Osteoblast (primary cell): ENCODE measurements around the gene ADGRG3. TPM values are rescaled to one million over a fixed set of nuclear protein-coding genes. Genes with fewer than 3 reads are reported as not detected.

Experiments
- DNase-seq: peaks from one replicate; pipeline ENCODE4 v3.0.0; 2011; ENCODE audit warnings: low spot score, mixed read lengths; ENCODE audit not compliant: insufficient read length; ENCODE audit errors: missing footprints
- H2AFZ ChIP-seq: 2 replicates; pipeline ENCODE4 v1.6.0; 2011; ENCODE audit warnings: mild to moderate bottlenecking, low read length
- H3K27ac ChIP-seq: 2 replicates; pipeline ENCODE4 v1.5.1; 2011; ENCODE audit warnings: mild to moderate bottlenecking, low read depth, low read length, moderate library complexity
- H3K27me3 ChIP-seq: 2 replicates; pipeline ENCODE4 v1.6.0; 2012; ENCODE audit warnings: mild to moderate bottlenecking, control low read depth, inconsistent platforms, low read length, moderate library complexity; ENCODE audit not compliant: insufficient read depth
- H3K36me3 ChIP-seq: 2 replicates; pipeline ENCODE4 v1.5.1; 2011; ENCODE audit warnings: mild to moderate bottlenecking, low read length, control low read depth, moderate library complexity; ENCODE audit not compliant: insufficient read depth
- H3K4me1 ChIP-seq: 2 replicates; pipeline ENCODE4 v1.5.1; 2011; ENCODE audit warnings: mild to moderate bottlenecking, low read length, control low read depth, moderate library complexity; ENCODE audit not compliant: insufficient read depth
- H3K4me2 ChIP-seq: 2 replicates; pipeline ENCODE4 v1.6.0; 2011; ENCODE audit warnings: mild to moderate bottlenecking, low read length; ENCODE audit not compliant: insufficient read depth
- H3K4me3 ChIP-seq: fragments of 200-600 bp; sonication (generic); 3 replicates; pipeline ENCODE4 v1.5.1; 2012; ENCODE audit warnings: mild to moderate bottlenecking, low read length, inconsistent platforms; ENCODE audit not compliant: insufficient read depth
- H3K79me2 ChIP-seq: 2 replicates; pipeline ENCODE4 v1.6.0; 2012; ENCODE audit warnings: mild to moderate bottlenecking, low read length, control low read depth, inconsistent platforms; ENCODE audit not compliant: insufficient read depth
- H3K9me3 ChIP-seq: 2 replicates; pipeline ENCODE4 v1.5.1; 2011; ENCODE audit warnings: low read depth, low read length, control low read depth
- H4K20me1 ChIP-seq: 2 replicates; pipeline ENCODE4 v1.6.0; 2012; ENCODE audit warnings: mild to moderate bottlenecking, low read length, control low read depth; ENCODE audit not compliant: insufficient read depth
- total RNA-seq: library from RNA; depleted of rRNA; stranded (reverse); fragments of >200 nt; gene quantifications from 2 replicates; pipeline ENCODE4 v1.2.3, GENCODE V29; 2012
- TF ChIP-seq, protein P1 (sequence below): IDR thresholded peaks from 2 replicates; pipeline ENCODE4 v1.5.1; 2011; ENCODE audit warnings: mild to moderate bottlenecking, low read depth, low read length, moderate library complexity; ENCODE audit errors: extremely low read depth

Gene ADGRG3
- total RNA-seq, 1 donor: not detected

DNA sequence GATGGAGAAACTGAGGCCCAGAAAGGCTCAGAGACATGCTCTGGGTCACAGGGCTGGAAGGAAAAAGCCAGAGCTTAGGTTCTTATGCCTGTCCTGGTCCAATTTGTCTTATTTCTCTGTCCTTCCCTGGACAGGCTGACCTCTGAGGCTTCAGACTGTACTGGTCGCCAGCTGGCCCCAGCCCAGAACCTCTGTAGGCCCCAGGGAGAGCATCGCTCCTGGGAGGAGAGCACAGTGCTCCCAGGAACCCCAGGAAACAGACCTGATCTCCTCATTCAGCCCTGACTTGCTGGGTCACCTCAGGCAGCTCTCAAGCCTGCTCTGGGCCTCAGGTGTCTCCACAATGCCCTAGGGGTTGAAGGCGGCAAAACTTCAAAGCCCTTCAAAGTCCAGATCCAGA, 31.4 kb downstream of the ADGRG3 start:
- TF ChIP-seq, protein P1, sequence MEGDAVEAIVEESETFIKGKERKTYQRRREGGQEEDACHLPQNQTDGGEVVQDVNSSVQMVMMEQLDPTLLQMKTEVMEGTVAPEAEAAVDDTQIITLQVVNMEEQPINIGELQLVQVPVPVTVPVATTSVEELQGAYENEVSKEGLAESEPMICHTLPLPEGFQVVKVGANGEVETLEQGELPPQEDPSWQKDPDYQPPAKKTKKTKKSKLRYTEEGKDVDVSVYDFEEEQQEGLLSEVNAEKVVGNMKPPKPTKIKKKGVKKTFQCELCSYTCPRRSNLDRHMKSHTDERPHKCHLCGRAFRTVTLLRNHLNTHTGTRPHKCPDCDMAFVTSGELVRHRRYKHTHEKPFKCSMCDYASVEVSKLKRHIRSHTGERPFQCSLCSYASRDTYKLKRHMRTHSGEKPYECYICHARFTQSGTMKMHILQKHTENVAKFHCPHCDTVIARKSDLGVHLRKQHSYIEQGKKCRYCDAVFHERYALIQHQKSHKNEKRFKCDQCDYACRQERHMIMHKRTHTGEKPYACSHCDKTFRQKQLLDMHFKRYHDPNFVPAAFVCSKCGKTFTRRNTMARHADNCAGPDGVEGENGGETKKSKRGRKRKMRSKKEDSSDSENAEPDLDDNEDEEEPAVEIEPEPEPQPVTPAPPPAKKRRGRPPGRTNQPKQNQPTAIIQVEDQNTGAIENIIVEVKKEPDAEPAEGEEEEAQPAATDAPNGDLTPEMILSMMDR: no peak
- no peaks in the 10 kb centered on the region for H3K9me3 ChIP-seq

DNA sequence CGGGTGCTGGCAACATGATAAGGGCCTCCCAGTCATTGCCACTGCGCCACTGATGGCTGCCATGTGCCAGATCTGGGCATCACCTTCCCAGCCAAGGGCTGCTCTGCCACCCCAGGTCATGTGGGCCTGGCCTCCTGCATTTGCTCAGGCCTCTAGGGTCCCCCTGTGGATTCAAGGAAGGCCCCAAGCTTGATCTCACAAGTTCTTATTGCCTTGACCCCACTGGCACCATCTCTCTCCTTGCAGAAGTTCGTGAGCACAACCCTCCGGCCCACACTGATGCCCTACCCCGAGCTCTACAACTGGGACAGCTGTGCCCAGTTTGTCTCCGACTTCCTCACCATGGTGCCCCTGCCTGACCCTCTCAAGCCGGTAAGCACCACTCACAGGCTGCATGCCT, 31.8 kb downstream of the ADGRG3 start:
- H3K79me2 ChIP-seq: no peaks in the 10 kb centered on the region
- H3K27me3 ChIP-seq: peaks cover 15% of the 10 kb centered on the region
- TF ChIP-seq, protein P1: no peak
- no peak for DNase-seq
- H3K4me3 ChIP-seq: no peak overlapping the region
- H3K4me1 ChIP-seq: no peaks in the 10 kb centered on the region
- no peak overlapping the region for H3K27ac ChIP-seq
- no peak overlapping the region for H3K4me2 ChIP-seq
- H3K9me3 ChIP-seq: no peaks in the 10 kb centered on the region
- H2AFZ ChIP-seq: no peak overlapping the region
- H4K20me1 ChIP-seq: no peaks in the 10 kb centered on the region
- no peaks in the 10 kb centered on the region for H3K36me3 ChIP-seq

More for the DNA sequence above, 31.4 kb downstream of the ADGRG3 start:
- peaks cover 11% of the 10 kb centered on the region for H3K27me3 ChIP-seq
- no peak for DNase-seq
- H3K4me3 ChIP-seq: no peak overlapping the region
- no peaks in the 10 kb centered on the region for H3K36me3 ChIP-seq
- no peaks in the 10 kb centered on the region for H4K20me1 ChIP-seq
- no peaks in the 10 kb centered on the region for H3K4me1 ChIP-seq
- H3K79me2 ChIP-seq: no peaks in the 10 kb centered on the region
- H3K4me2 ChIP-seq: no peak overlapping the region
- no peak overlapping the region for H2AFZ ChIP-seq
- no peak overlapping the region for H3K27ac ChIP-seq

DNA sequence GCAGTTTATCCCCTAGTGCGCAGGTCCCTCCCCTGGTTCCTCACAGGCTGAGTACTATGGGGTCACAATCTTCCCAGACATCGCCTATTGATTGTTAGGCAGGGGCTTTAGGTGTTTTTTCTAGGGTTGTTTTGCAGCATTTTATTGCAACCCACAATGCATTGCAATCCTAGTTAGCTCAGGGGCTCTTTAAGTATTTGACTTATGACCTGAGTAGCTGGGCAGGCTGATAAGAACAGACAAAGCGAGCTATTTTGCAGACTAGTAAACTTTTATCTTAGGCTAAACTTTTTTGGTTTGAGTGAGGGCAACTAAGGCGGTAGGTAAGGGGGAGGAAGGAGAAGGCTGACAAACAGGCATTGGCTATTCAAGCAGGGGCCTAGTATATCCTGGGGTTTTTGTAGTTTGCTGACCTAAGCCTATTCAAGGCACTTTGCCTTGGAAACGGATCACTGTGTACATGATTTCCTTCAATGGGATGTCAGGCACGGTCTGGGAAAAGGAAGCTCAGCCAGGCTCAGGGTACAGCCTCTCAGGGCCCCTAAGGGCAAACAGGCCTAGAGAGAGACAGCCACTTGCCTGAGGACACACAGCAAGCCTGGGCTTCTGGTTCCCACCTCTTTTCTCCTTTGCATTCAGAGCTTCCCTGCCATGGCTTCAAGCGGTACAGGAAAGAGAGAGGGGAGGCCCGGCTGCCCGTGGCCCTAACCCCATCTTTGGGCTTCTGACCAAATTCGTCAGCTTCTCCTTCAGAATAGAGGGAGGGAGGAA, 32.9 kb downstream of the ADGRG3 start:
- DNase-seq: no peak
- Histone ChIP-seq H3K4me3 (no peak overlapping the region), H3K4me2 (no peak overlapping the region), H4K20me1 (no peaks in the 10 kb centered on the region), H3K4me1 (no peaks in the 10 kb centered on the region), H3K36me3 (no peaks in the 10 kb centered on the region), H2AFZ (no peak overlapping the region), H3K79me2 (no peaks in the 10 kb centered on the region), H3K27ac (no peak overlapping the region), H3K27me3 (peaks cover 14% of the 10 kb centered on the region), H3K9me3 (no peaks in the 10 kb centered on the region)
- TF ChIP-seq, protein P1: no peak

DNA sequence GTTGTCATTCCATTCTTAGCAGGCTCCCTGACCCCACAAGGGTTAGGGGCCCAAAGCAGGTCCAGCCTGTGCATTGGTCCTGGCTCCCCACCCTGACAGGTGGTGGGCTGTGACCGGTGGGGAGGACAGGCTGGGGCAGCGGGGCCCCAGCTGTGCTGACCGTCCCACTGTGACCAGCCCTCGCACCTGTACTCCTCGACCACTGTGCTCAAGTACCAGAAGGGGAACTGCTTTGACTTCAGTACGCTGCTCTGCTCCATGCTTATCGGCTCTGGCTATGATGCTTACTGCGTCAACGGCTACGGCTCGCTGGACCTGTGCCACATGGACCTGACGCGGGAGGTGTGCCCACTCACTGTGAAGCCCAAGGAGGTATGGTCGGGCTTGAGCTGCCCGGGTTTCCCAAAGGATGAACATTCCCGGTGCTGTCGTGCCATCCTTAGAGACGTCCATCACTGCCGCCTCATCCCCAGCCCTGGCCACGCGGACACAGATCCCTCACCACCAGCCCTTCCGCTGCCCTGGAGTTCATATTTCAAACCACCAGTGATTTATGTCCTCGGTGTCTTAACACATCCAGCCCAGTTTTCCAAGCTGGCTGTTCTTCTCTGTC, 33.8 kb downstream of the ADGRG3 start:
- Histone ChIP-seq H3K27me3 (peaks cover 16% of the 10 kb centered on the region), H4K20me1 (no peaks in the 10 kb centered on the region), H3K36me3 (no peaks in the 10 kb centered on the region), H3K4me2 (no peak overlapping the region), H3K79me2 (no peaks in the 10 kb centered on the region), H2AFZ (no peak overlapping the region), H3K4me1 (no peaks in the 10 kb centered on the region), H3K4me3 (no peak overlapping the region), H3K9me3 (no peaks in the 10 kb centered on the region), H3K27ac (no peak overlapping the region)
- no peak for DNase-seq
- TF ChIP-seq, protein P1: no peak
